Chondrocyte (in vitro differentiated cells): ENCODE data around the gene SEC16A. TPM values are rescaled to one million over a fixed set of nuclear protein-coding genes. Genes with fewer than 3 reads are reported as not detected.

ENCODE experiments used
- DNase-seq: peaks from one replicate; pipeline ENCODE4 v3.0.0; 2021; ENCODE audit warnings: mixed read lengths, low spot score
- H3K27ac Mint-ChIP-seq: one replicate; pipeline ENCODE4 v1.8.0; 2021; ENCODE audit warnings: mild to moderate bottlenecking, moderate library complexity, mixed read lengths; ENCODE audit not compliant: unreplicated experiment
- H3K27me3 Mint-ChIP-seq: 2 replicates; pipeline ENCODE4 v1.8.0; 2021; ENCODE audit warnings: low read depth, mixed read lengths
- H3K36me3 Mint-ChIP-seq: 2 replicates; pipeline ENCODE4 v1.8.0; 2021; ENCODE audit warnings: low read depth, mixed read lengths
- H3K4me1 Mint-ChIP-seq: 2 replicates; pipeline ENCODE4 v1.8.0; 2021; ENCODE audit warnings: low read depth, mild to moderate bottlenecking, mixed read lengths
- H3K4me3 Mint-ChIP-seq: one replicate; pipeline ENCODE4 v1.8.0; 2021; ENCODE audit warnings: mild to moderate bottlenecking, moderate library complexity, mixed read lengths; ENCODE audit not compliant: unreplicated experiment
- H3K9me3 Mint-ChIP-seq: 2 replicates; pipeline ENCODE4 v1.8.0; 2021; ENCODE audit warnings: low read depth, mixed read lengths
- CTCF ChIP-seq: fragments of 200-600 bp; sonication (generic); IDR thresholded peaks from 2 replicates; pipeline ENCODE4 v1.5.0; 2021; ENCODE audit warnings: antibody characterized with exemption, mild to moderate bottlenecking, moderate library complexity
- total RNA-seq: library from RNA; stranded (reverse); gene quantifications from 3 replicates; pipeline ENCODE4 v1.2.1, GENCODE V29; 2021

Gene SEC16A
- total RNA-seq, 1 donor from 2014 or later = 91.7 TPM

GRCh38 chr9:136485049-136486045, 2.5 kb upstream of the SEC16A start:
- Mint-ChIP-seq H3K4me1 (peaks cover 19% of the 10 kb centered on the region), H3K27ac (peak overlapping the region; percentile 1), H3K36me3 (no peaks in the 10 kb centered on the region), H3K27me3 (no peaks in the 10 kb centered on the region), H3K4me3 (peak overlapping the region; percentile 49), H3K9me3 (no peaks in the 10 kb centered on the region)
- DNase-seq = peak; percentile 87
- peak; percentile 89 for TF ChIP-seq CTCF

- H3K27me3 Mint-ChIP-seq = no peaks in the 10 kb centered on the region
- no peak for TF ChIP-seq CTCF
- no peak overlapping the region for H3K27ac Mint-ChIP-seq
- H3K4me1 Mint-ChIP-seq = peaks cover 24% of the 10 kb centered on the region
- no peaks in the 10 kb centered on the region for H3K9me3 Mint-ChIP-seq
- H3K4me3 Mint-ChIP-seq = peak overlapping the region; percentile 49
- H3K36me3 Mint-ChIP-seq = no peaks in the 10 kb centered on the region
- peak; percentile 90 for DNase-seq
These were observed 1.6 kb upstream of the SEC16A start for GRCh38 chr9:136484153-136485048.

- H3K4me3 Mint-ChIP-seq = peak overlapping the region; percentile 79
- no peaks in the 10 kb centered on the region for H3K27me3 Mint-ChIP-seq
- no peak for TF ChIP-seq CTCF
- peaks cover 28% of the 10 kb centered on the region for H3K4me1 Mint-ChIP-seq
- peak; percentile 96 for DNase-seq
- no peaks in the 10 kb centered on the region for H3K36me3 Mint-ChIP-seq
- H3K9me3 Mint-ChIP-seq = no peaks in the 10 kb centered on the region
- H3K27ac Mint-ChIP-seq = peak overlapping the region; percentile 100
These were observed 831 bp upstream of the SEC16A start for GRCh38 chr9:136483589-136484152.

GRCh38 chr9:136482046-136482792, 621 bp downstream of the SEC16A start:
- peak overlapping the region; percentile 93 for H3K27ac Mint-ChIP-seq
- peak; percentile 87 for DNase-seq
- no peak for TF ChIP-seq CTCF
- H3K36me3 Mint-ChIP-seq = no peaks in the 10 kb centered on the region
- peak overlapping the region; percentile 95 for H3K4me3 Mint-ChIP-seq
- no peaks in the 10 kb centered on the region for H3K27me3 Mint-ChIP-seq
- H3K4me1 Mint-ChIP-seq = peaks cover 28% of the 10 kb centered on the region
- no peaks in the 10 kb centered on the region for H3K9me3 Mint-ChIP-seq
